GM12872 (cell line): ENCODE measurements around the gene DPYD.

Experiments used
- TF ChIP-seq, protein P1 (sequence below): IDR thresholded peaks from 3 replicates; pipeline ENCODE4 v1.5.1; 2011; ENCODE audit warnings: low read depth, mild to moderate bottlenecking, low read length, moderate library complexity; ENCODE audit not compliant: insufficient read depth

DPYD gene

DNA sequence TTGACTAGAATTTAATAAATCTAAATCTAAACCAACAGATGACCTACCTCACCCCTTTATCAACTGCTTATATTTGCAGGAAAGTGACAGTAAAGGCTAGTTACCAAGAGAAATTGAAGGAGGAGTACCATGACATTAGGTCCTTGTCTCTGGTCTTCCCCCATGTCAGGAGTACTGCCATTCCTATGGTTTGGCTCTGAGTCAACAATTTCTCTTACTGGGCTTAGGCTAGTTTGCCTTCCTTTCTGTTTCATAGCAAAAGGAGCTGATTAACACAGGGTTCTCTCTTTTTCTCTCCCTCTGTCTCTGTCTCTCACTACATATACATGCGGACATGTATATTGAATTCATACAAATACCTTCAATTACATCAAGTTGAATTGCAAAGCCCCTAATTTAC, 579.9 kb downstream of the DPYD start:
- TF ChIP-seq, protein P1, sequence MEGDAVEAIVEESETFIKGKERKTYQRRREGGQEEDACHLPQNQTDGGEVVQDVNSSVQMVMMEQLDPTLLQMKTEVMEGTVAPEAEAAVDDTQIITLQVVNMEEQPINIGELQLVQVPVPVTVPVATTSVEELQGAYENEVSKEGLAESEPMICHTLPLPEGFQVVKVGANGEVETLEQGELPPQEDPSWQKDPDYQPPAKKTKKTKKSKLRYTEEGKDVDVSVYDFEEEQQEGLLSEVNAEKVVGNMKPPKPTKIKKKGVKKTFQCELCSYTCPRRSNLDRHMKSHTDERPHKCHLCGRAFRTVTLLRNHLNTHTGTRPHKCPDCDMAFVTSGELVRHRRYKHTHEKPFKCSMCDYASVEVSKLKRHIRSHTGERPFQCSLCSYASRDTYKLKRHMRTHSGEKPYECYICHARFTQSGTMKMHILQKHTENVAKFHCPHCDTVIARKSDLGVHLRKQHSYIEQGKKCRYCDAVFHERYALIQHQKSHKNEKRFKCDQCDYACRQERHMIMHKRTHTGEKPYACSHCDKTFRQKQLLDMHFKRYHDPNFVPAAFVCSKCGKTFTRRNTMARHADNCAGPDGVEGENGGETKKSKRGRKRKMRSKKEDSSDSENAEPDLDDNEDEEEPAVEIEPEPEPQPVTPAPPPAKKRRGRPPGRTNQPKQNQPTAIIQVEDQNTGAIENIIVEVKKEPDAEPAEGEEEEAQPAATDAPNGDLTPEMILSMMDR, result no peak

DNA sequence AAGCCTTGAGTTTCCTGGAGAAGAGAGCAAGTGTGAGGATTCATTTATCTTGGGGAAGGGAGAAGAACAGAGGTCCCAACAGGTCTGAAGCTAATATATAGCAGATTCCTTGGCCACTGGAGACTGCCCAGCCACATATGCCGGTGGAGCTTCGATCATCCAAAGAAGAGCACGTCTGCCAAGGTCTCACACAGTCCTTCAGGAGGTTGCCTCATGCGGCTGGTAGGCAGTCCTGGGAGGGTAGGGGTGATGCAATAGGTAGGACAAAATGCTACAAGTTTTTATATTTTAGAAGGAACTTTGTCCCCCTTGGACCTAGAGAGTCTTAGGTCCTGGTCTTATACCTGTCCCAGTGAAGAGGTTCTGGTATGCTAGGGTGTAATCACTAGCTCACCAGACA, 582.5 kb downstream of the DPYD start:
- TF ChIP-seq, protein P1, result no peak

DNA sequence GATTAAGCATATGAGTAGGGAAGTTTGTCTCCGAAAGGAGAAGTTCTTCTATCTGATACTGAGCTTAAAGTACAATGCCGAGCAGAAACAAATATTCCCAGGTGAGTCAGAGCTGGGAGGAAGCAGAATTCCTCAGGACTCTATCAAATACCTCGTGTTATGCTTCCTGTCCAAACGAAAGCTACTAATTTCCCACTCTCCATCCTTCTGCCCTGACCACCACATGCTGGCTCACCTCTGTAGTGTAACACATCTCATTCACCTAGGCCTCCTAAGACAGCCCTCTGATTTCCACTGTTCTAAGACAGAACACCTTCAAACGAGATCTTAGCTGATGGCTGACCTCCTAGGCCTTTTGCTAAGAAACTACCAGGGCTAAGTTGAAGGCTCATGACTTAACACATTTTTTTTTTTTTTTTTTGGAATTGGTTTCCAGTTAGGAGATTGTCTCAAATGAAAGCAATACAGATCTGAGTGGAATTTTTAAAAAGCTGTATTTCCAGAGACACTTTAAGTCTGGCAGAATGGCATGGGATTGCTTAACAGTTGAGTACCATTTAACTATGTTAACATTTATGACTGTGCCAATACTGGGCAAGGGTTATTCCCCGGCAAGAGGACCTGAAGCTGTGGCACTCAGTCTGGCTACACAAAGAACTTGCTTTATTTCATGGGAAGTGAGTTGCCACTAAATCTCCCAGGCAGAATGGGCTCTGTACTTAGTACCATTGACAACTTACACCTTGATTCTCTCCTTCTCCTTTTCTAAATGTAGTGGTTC, 583.4 kb downstream of the DPYD start:
- TF ChIP-seq, protein P1, result no peak

DNA sequence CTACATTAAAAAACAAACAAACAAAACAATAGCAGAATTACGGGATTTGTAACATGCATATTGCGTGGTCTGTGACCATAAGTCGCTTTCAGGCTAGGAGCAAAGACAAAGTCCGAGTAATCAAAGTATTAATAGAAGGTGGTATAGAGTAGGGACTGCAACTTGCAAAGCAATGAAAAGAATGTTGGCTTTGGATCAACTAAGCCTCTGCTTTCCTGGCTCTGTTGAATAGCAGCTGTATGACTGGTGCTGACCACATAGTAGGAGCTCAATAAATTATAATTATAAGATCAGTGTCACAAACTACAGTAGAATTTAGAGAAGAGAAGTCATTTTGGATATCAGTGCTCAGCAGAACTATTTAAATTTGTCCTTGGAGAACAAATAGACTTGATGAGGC, 586.4 kb downstream of the DPYD start:
- TF ChIP-seq, protein P1, result no peak

DNA sequence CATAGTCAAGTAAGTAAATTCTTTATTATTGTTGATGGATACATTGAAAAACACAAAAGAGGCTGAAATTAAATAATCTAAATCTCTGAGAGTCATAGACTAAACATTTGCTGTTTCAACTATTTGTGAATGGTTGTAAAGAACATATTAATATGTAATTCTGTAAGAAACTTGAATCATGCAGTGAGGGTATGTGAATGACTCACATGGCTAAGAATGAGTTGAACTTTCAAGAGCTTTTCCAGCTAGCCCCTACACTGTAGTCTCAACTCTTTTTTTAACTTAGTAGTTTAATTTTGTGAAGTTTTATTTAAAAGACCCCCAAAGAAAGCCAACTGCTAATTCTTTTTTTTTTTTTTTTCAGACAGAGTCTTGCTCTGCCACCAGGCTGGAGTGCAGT, 588.1 kb downstream of the DPYD start:
- TF ChIP-seq, protein P1, result no peak

DNA sequence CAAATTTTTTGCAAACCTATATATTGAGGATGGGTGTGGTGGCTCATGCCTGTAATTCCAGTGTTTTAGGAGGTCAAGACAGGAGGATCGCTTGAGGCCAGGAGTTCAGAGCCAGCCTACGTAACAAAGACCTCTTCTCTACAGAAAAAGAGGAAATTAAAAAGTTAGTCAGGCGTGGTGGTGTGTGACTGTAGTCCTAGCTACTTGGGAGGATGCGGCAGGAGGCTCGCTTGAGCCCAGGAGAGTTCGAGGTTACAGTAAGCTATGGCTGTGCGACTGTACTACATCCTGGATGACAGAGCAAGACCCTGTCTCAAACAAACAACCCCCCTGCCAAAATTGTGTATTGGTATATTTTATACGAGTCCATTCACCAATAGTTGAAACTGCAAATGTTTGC, 589.7 kb downstream of the DPYD start:
- TF ChIP-seq, protein P1, result no peak

DNA sequence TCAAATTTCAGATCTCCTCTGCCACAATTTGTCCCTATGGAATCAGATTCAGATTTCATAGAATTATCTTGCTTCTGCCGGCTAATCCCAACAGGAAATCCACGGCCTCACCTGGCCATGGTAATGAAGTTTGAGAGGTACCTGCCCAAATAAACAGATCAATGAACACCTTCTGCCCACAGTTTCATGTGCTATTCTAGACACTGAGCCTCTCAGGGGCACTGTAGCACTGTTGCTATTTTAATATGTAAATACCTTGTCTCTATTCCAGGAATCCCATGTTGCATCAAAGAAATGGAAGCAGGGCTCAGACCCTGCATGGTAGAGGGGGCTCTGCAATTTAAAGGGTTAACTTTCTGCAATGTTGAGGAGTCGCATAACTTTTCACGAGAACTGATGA, 606.1 kb downstream of the DPYD start:
- TF ChIP-seq, protein P1, result no peak

DNA sequence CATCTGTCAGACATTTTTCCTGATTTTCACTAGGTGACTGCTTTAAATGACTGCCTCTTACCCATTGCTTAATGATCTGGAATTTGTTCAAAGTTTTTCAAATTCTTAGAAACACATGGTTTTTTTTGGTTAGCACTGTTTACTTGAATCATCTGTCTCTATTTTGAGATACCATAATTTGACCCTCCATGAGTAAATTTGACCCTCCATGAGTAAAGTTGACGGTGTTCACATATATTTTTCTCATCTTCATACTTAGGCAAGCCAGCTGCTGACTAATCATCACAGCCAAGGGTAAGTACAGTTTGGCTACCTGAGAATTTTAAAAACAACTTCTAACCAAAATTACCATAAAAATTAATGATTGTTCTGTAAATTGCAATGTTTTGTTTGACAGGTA, 612.7 kb downstream of the DPYD start:
- TF ChIP-seq, protein P1, result no peak
